BLaER1 treated with 17β-estradiol and CSF1 and Interleukin-3, amounts not matched to agents 10 nM and 100 nM (cell line): ENCODE measurements around the gene SLIT1.
A peak's percentile ranks its signal among the peaks of the same experiment; 100 is the strongest.

ENCODE experiments used
- H3K27ac ChIP-seq, 11 experiments: shearing (Covaris generic); formaldehyde crosslinking; 2 replicates each; pipeline ENCODE4 v1.8.1; 2022
- H3K27me3 ChIP-seq, 11 experiments: shearing (Covaris generic); formaldehyde crosslinking; 2 replicates each; pipeline ENCODE4 v1.8.1; 2022
- H3K36me3 ChIP-seq, 11 experiments: shearing (Covaris generic); formaldehyde crosslinking; 2 replicates each; pipeline ENCODE4 v1.8.1; 2022
- H3K4me1 ChIP-seq, 10 experiments: shearing (Covaris generic); formaldehyde crosslinking; 2 replicates each; pipeline ENCODE4 v1.8.1; 2022
- H3K4me2 ChIP-seq, 11 experiments: shearing (Covaris generic); formaldehyde crosslinking; 2 replicates each; pipeline ENCODE4 v1.8.1; 2022
- H3K4me3 ChIP-seq, 10 experiments: shearing (Covaris generic); formaldehyde crosslinking; 2 replicates each; pipeline ENCODE4 v1.8.1; 2022
- H3K9ac ChIP-seq, 11 experiments: shearing (Covaris generic); formaldehyde crosslinking; 2 replicates each; pipeline ENCODE4 v1.8.1; 2022
- H3K9me3 ChIP-seq, 11 experiments: shearing (Covaris generic); formaldehyde crosslinking; replicated peaks in 1 of 11; 2 replicates each; pipeline ENCODE4 v1.8.1; 2022
- H4K20me1 ChIP-seq, 11 experiments: shearing (Covaris generic); formaldehyde crosslinking; 2 replicates each; pipeline ENCODE4 v1.8.1; 2022
- Cebpa-rat ChIP-seq, 11 experiments: shearing (Covaris generic); IDR thresholded peaks; 2 replicates each; pipeline ENCODE4 v1.8.1; 2022

The SLIT1 gene

GRCh38 chr10:97081621-97082235 is 104.0 kb downstream of the SLIT1 start:
- Histone ChIP-seq H3K4me1 (peaks cover 0 to 12% (median 5%) of the 10 kb centered on the region in 10 experiments; a peak in 11 of 20 replicates), H3K9me3 (no peaks in the 10 kb centered on the region), H3K36me3 (no peaks in the 10 kb centered on the region), H4K20me1 (peaks cover 0 to 47% (median 11%) of the 10 kb centered on the region in 11 experiments; a peak in 12 of 22 replicates), H3K27me3 (peaks cover 0 to 31% (median 18%) of the 10 kb centered on the region in 11 experiments; a peak in 13 of 22 replicates), H3K27ac (no peak overlapping the region), H3K4me2 (no peak overlapping the region), H3K4me3 (no peak overlapping the region), H3K9ac (no peak overlapping the region)
- no peak for TF ChIP-seq Cebpa-rat (IDR thresholded peaks at IDR 0.05)

DNA sequence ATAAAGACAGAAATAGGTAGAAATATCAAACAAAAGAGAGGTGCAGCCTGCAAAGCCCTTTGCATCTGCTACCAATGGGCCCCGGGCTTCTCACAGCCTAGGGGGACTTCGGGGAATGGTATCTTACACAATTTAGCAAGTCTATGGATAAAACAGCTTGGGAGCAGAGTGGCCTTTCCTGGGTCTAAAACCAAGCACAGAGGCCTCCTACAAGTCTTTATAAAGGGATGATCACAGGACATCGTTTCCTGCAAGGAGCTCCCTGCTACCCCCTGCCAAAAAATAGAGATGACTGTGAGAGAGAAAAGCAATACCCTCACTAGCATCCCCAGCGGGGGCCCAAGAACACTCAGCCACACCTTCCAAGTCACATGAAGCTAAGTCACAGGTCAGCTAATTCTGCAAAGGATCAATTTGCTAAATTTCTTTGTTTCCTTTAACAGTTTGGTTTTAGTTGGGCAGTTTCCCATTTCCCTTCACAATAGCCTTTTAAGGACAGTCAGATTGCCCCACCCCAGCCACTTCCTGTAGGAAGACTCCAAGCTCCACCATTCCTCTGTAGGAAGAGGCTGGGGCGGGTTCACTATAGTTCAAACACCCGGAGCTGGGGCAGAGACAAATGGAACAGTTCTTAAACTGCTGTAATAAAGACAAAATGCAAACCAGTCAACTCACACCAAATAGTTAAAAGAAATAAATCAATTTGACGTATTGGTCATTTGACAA is 105.5 kb downstream of the SLIT1 start:
- peak overlapping the region in 5 of 11 experiments; percentile 18 to 60 (median 51); a peak in 9 of 22 replicates for H3K4me2 ChIP-seq
- TF ChIP-seq Cebpa-rat (IDR thresholded peaks at IDR 0.05), result no peak
- H3K36me3 ChIP-seq, result no peaks in the 10 kb centered on the region

DNA sequence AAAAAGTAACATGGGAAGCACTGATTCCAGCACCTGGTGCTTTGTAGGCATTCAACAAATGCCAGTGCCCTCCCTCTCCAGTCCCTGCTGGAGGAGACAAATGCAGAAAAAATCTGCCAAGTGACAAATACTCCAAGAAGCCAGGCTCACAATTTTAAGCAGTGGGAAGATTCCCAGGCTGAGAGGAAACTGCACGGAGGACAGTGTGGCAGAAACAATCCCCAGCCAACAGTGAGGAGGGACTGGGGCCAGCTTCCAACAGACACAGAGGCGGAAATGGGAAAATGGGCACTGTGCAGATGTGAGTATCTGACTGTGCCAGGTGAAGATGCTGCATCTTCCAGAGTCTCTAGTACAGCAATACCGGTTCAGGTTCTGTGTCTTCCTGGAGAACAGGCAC is 106.3 kb downstream of the SLIT1 start:
- H3K27ac ChIP-seq, result no peak overlapping the region
- no peak overlapping the region for H3K9ac ChIP-seq
- H3K4me1 ChIP-seq, result peaks cover 0 to 12% (median 5%) of the 10 kb centered on the region in 10 experiments; a peak in 11 of 20 replicates
- H3K27me3 ChIP-seq, result peaks cover 0 to 32% (median 18%) of the 10 kb centered on the region in 11 experiments; a peak in 13 of 22 replicates
- no peaks in the 10 kb centered on the region for H3K9me3 ChIP-seq
- H3K4me2 ChIP-seq, result no peak overlapping the region
- peaks cover 0 to 53% (median 11%) of the 10 kb centered on the region in 11 experiments; a peak in 12 of 22 replicates for H4K20me1 ChIP-seq
- no peak for TF ChIP-seq Cebpa-rat (IDR thresholded peaks at IDR 0.05)
- no peaks in the 10 kb centered on the region for H3K36me3 ChIP-seq
- H3K4me3 ChIP-seq, result no peak overlapping the region

More for the DNA sequence above, 105.5 kb downstream of the SLIT1 start:
- Histone ChIP-seq H3K27ac (no peak overlapping the region), H3K27me3 (peaks cover 0 to 32% (median 18%) of the 10 kb centered on the region in 11 experiments; a peak in 13 of 22 replicates), H3K4me1 (peaks cover 0 to 12% (median 5%) of the 10 kb centered on the region in 10 experiments; a peak in 11 of 20 replicates), H3K4me3 (no peak overlapping the region), H4K20me1 (peaks cover 0 to 53% (median 11%) of the 10 kb centered on the region in 11 experiments; a peak in 12 of 22 replicates), H3K9me3 (no peaks in the 10 kb centered on the region), H3K9ac (no peak overlapping the region)

DNA sequence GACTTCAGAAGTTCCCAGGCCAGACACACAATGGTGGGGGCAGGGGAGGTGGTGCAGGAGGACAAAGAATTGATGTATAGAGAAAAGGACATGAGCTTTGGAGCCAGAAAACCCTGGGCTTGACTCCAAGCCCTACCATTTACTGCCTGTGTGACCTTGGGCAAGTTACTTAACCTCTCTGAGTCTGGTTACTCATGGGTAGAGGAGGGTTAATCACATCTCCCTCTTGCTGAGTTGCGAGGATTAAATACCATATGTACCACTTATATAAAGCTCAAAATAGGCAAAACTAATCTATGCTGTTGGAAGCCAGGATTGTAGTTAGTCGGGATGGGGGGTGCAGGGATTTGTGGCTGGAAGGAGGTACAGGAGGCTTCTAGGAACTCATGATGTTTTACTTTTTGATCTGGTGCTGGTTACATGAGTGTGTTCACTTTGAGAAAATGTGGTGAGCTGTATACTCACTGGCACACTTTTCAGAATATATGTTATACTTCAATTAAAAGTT is 106.8 kb downstream of the SLIT1 start:
- no peaks in the 10 kb centered on the region for H3K9me3 ChIP-seq
- H3K27me3 ChIP-seq, result peaks cover 0 to 32% (median 18%) of the 10 kb centered on the region in 11 experiments; a peak in 13 of 22 replicates
- TF ChIP-seq Cebpa-rat (IDR thresholded peaks at IDR 0.05), result no peak
- no peak overlapping the region for H3K27ac ChIP-seq
- H4K20me1 ChIP-seq, result peaks cover 0 to 51% (median 11%) of the 10 kb centered on the region in 11 experiments; a peak in 12 of 22 replicates
- H3K9ac ChIP-seq, result no peak overlapping the region
- H3K4me2 ChIP-seq, result no peak overlapping the region
- H3K4me3 ChIP-seq, result no peak overlapping the region
- peaks cover 0 to 12% (median 5%) of the 10 kb centered on the region in 10 experiments; a peak in 11 of 20 replicates for H3K4me1 ChIP-seq
- H3K36me3 ChIP-seq, result no peaks in the 10 kb centered on the region

GRCh38 chr10:97078261-97078937 is 107.4 kb downstream of the SLIT1 start:
- no peak overlapping the region for H3K4me3 ChIP-seq
- H3K9me3 ChIP-seq, result no peaks in the 10 kb centered on the region
- peaks cover 0 to 12% (median 5%) of the 10 kb centered on the region in 10 experiments; a peak in 11 of 20 replicates for H3K4me1 ChIP-seq
- peaks cover 0 to 32% (median 18%) of the 10 kb centered on the region in 11 experiments; a peak in 12 of 22 replicates for H3K27me3 ChIP-seq
- no peaks in the 10 kb centered on the region for H3K36me3 ChIP-seq
- TF ChIP-seq Cebpa-rat (IDR thresholded peaks at IDR 0.05), result no peak
- peak overlapping the region in 1 of 11 experiments; percentile 10; a peak in 1 of 22 replicates for H3K4me2 ChIP-seq
- H3K27ac ChIP-seq, result no peak overlapping the region
- H4K20me1 ChIP-seq, result peaks cover 0 to 45% (median 7%) of the 10 kb centered on the region in 11 experiments; a peak in 12 of 22 replicates
- H3K9ac ChIP-seq, result no peak overlapping the region

GRCh38 chr10:97076781-97077180 is 109.0 kb downstream of the SLIT1 start:
- Histone ChIP-seq H3K27ac (no peak overlapping the region), H4K20me1 (peaks cover 0 to 36% (median 6%) of the 10 kb centered on the region in 11 experiments; a peak in 12 of 22 replicates), H3K27me3 (peaks cover 0 to 32% (median 20%) of the 10 kb centered on the region in 11 experiments; a peak in 13 of 22 replicates)

DNA sequence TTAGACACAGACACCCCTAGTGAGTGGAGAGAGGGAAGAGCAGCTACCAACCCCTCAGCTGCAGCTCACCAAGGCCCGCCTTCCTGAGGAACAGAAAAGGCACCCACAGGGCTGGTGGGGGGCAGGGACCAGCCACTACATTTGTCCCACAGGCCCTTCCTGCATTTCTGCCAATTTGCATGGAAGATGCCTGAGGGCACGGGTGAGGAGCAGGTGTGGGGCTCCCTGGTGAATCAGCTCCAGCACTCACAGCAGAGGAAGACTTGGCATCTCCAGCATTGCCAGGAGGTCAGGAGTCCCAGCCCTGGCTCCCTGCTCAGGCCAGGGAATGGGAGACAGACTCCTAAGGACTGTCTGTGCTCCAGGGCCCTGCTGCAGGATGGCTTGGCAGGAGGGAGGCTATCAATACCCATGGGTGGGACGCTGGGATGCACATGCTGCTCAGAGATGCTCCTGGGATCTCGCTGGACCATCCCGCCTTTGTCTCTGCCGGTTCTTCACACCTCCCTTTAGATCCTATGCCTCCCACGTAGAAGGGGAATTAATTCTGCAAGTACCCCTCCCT is 109.7 kb downstream of the SLIT1 start:
- no peak for TF ChIP-seq Cebpa-rat (IDR thresholded peaks at IDR 0.05)
- no peak overlapping the region for H3K4me3 ChIP-seq
- peaks cover 0 to 29% (median 20%) of the 10 kb centered on the region in 11 experiments; a peak in 13 of 22 replicates for H3K27me3 ChIP-seq

More at GRCh38 chr10:97076781-97077180, 109.0 kb downstream of the SLIT1 start:
- no peak for TF ChIP-seq Cebpa-rat (IDR thresholded peaks at IDR 0.05)
- H3K9me3 ChIP-seq, result no peaks in the 10 kb centered on the region
- H3K9ac ChIP-seq, result no peak overlapping the region
- H3K4me1 ChIP-seq, result peaks cover 0 to 14% (median 5%) of the 10 kb centered on the region in 10 experiments; a peak in 11 of 20 replicates
- H3K4me2 ChIP-seq, result no peak overlapping the region
- H3K36me3 ChIP-seq, result no peaks in the 10 kb centered on the region
- H3K4me3 ChIP-seq, result no peak overlapping the region

DNA sequence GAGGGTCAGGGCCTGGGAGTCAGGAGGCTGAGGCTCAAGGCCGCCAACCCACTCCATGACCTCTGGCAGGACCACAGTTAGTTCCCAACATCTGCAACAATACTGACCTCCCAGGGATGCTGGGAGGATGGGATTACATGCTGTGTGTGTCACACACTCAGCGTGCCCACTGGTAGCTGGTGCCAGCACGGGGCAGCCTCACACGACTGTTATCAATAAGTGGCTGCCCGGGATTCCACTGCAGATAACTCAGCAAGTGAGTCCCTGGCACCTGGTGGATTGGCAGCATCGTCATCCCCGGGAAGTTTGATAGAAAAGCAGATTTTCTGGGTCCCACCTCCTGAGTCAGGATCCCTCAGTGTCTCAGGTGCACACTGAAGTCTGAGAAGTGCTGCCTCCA is 110.3 kb downstream of the SLIT1 start:
- Histone ChIP-seq H3K4me3 (no peak overlapping the region), H4K20me1 (peaks cover 0 to 26% (median 6%) of the 10 kb centered on the region in 11 experiments; a peak in 9 of 22 replicates), H3K27me3 (peaks cover 0 to 23% (median 14%) of the 10 kb centered on the region in 11 experiments; a peak in 13 of 22 replicates), H3K9ac (no peak overlapping the region), H3K36me3 (no peaks in the 10 kb centered on the region), H3K9me3 (peaks cover 0 to 4% (median 2%) of the 10 kb centered on the region in 11 experiments; a peak in 15 of 22 replicates), H3K27ac (no peak overlapping the region), H3K4me1 (peaks cover 0 to 14% (median 6%) of the 10 kb centered on the region in 10 experiments; a peak in 17 of 20 replicates), H3K4me2 (no peak overlapping the region)
- TF ChIP-seq Cebpa-rat (IDR thresholded peaks at IDR 0.05), result no peak

More for the DNA sequence above, 109.7 kb downstream of the SLIT1 start:
- Histone ChIP-seq H3K9ac (no peak overlapping the region), H3K27ac (no peak overlapping the region), H3K4me1 (peaks cover 0 to 14% (median 5%) of the 10 kb centered on the region in 10 experiments; a peak in 11 of 20 replicates), H3K36me3 (no peaks in the 10 kb centered on the region), H4K20me1 (peaks cover 0 to 33% (median 6%) of the 10 kb centered on the region in 11 experiments; a peak in 12 of 22 replicates), H3K4me2 (no peak overlapping the region), H3K9me3 (no peaks in the 10 kb centered on the region)
